Esophagus muscularis mucosa (tissue), 4 donors: ENCODE results near the gene NEMF. TPM values are rescaled to one million over a fixed set of nuclear protein-coding genes. Genes with fewer than 3 reads are reported as not detected.

Experiments used
- DNase-seq: peaks from one replicate; pipeline ENCODE4 v3.0.0-alpha.2; 2017; ENCODE audit errors: extremely low spot score
- H3K27ac ChIP-seq, 4 donors: fragments of 200-600 bp; sonication (generic); replicated peaks in 1 of 4; 1 replicate in 3 of 4; 2 replicates in 1 of 4; pipeline ENCODE4 v1.5.1; 2016 to 2019; ENCODE audit warnings: mild to moderate bottlenecking in 1 of 4
- H3K27me3 ChIP-seq, 4 donors: fragments of 200-600 bp; sonication (generic); one replicate each; pipeline versions ENCODE4 v1.5.1 to v1.6.0; 2016 to 2019
- H3K36me3 ChIP-seq, 4 donors: fragments of 200-600 bp; sonication (generic); one replicate each; pipeline ENCODE4 v1.5.1; 2016 to 2019
- H3K4me1 ChIP-seq, 4 donors: fragments of 200-600 bp; sonication (generic); one replicate each; pipeline ENCODE4 v1.5.1; 2016 to 2019
- H3K4me3 ChIP-seq, 4 donors: fragments of 200-600 bp; sonication (generic); 1 replicate in 2 of 4; 2 replicates in 2 of 4; pipeline ENCODE4 v1.5.1; 2016 to 2019; ENCODE audit warnings: mild to moderate bottlenecking in 4 of 4, moderate library complexity in 1 of 4
- H3K9me3 ChIP-seq, 4 donors: fragments of 200-600 bp; sonication (generic); 1 replicate in 3 of 4; 2 replicates in 1 of 4; pipeline ENCODE4 v1.5.1; 2016 to 2019
- EP300 ChIP-seq: sonication (generic); formaldehyde crosslinking; IDR thresholded peaks from one replicate; pipeline ENCODE4 v1.6.1; 2017; ENCODE audit warnings: antibody characterized with exemption
- POLR2A ChIP-seq: fragments of 450-650 bp; IDR thresholded peaks from one replicate; pipeline ENCODE4 v1.6.1; 2017; ENCODE audit warnings: antibody characterized with exemption, moderate library complexity, mild to moderate bottlenecking, low read depth
- POLR2AphosphoS5 ChIP-seq, 2 donors: sonication (generic); formaldehyde crosslinking; IDR thresholded peaks; one replicate each; pipeline ENCODE4 v1.6.1; 2017; ENCODE audit warnings: antibody characterized with exemption in 2 of 2
- WGBS: methylation state at CpG from one replicate; pipeline ENCODE4 v1.1.5; 2018; 5-methylcytosine and 5-hydroxymethylcytosine counted together
- intact Hi-C: fragments of 100-400 bp; cut with DNase I; formaldehyde crosslinking; loops from one replicate; pipeline ENCODE4 v1.15.1; 2023
- total RNA-seq, 4 donors: library from RNA; depleted of rRNA; stranded (reverse); fragments of >200 nt; gene quantifications; one replicate each; pipeline versions ENCODE4 v1.1.0 to v1.2.1, GENCODE V29; 2016
- TF ChIP-seq, protein P1 (sequence below), 3 experiments: fragments of 200-600 bp in 2 of 3; fragments of 450-650 bp in 1 of 3; sonication (generic) in 2 of 3; IDR thresholded peaks; one replicate each; pipeline ENCODE4 v1.5.1; 2017 to 2019; ENCODE audit warnings: antibody characterized with exemption in 3 of 3, mild to moderate bottlenecking in 2 of 3, moderate library complexity in 1 of 3

Gene NEMF
- total RNA-seq, 4 donors from 2014 or later = 40.6 to 71.0 (median 56.4) TPM

- peak; percentile 93 for DNase-seq
- peaks cover 24 to 37% (median 32%) of the 10 kb centered on the region in 4 donors for H3K4me1 ChIP-seq
- TF ChIP-seq, protein P1, sequence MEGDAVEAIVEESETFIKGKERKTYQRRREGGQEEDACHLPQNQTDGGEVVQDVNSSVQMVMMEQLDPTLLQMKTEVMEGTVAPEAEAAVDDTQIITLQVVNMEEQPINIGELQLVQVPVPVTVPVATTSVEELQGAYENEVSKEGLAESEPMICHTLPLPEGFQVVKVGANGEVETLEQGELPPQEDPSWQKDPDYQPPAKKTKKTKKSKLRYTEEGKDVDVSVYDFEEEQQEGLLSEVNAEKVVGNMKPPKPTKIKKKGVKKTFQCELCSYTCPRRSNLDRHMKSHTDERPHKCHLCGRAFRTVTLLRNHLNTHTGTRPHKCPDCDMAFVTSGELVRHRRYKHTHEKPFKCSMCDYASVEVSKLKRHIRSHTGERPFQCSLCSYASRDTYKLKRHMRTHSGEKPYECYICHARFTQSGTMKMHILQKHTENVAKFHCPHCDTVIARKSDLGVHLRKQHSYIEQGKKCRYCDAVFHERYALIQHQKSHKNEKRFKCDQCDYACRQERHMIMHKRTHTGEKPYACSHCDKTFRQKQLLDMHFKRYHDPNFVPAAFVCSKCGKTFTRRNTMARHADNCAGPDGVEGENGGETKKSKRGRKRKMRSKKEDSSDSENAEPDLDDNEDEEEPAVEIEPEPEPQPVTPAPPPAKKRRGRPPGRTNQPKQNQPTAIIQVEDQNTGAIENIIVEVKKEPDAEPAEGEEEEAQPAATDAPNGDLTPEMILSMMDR (IDR thresholded peaks at IDR 0.05) = peak; percentile 39 to 53 (median 44)
- TF ChIP-seq POLR2AphosphoS5 (IDR thresholded peaks at IDR 0.05) (peak; percentile 77 to 85), POLR2A (peak; percentile 47), EP300 (no peak)
- no peaks in the 10 kb centered on the region for H3K27me3 ChIP-seq
- H3K36me3 ChIP-seq = peaks cover 0 to 13% (median 11%) of the 10 kb centered on the region in 4 donors
- intact Hi-C loops = loop anchor here (5.0 to 10.0 kb wide), 3 partner anchors 75 to 347 kb away; partner anchors contain the start of genes DNAAF2, KLHDC1 and VCPKMT
- H3K27ac ChIP-seq = peak within 1 kb of the TSS; percentile 93 to 99 (median 98)
- WGBS = 1% methylated on average over 28 of the region's 86 CpGs
- H3K9me3 ChIP-seq = no peaks in the 10 kb centered on the region
- peak within 1 kb of the TSS; percentile 91 to 97 (median 96) for H3K4me3 ChIP-seq
Observed at GRCh38 chr14:49767571-49768300, 84.9 kb downstream of the NEMF start, which contains the start of gene KLHDC2. KLHDC2 (plus strand) TSS chr14:49768153; CDS start chr14:49768469, 316 bp downstream.

DNA sequence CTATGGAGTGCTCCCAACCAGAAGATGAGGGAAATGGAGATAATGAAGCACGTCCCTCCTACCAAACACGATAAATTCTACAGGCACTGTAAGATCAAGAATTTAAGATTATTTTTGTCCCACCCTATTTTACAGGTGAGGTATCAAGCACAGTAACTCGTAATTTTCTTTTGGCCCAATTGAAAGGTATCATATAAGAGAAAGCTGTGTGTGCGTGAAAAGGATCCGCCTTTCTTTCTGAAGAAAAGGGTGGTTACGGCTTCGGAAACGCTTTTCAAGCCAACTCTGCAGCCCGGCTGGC, 85.4 kb downstream of the NEMF start:
- H3K9me3 ChIP-seq = no peaks in the 10 kb centered on the region
- peak overlapping the region; percentile 91 to 97 (median 96) for H3K4me3 ChIP-seq
- 1% methylated on average over 9 of the region's 9 CpGs for WGBS
- peak overlapping the region; percentile 93 to 99 (median 98) for H3K27ac ChIP-seq
- peaks cover 24 to 37% (median 32%) of the 10 kb centered on the region in 4 donors for H3K4me1 ChIP-seq
- intact Hi-C loops = loop anchor here (5.0 to 10.0 kb wide), 3 partner anchors 75 to 348 kb away; partner anchors contain the start of genes DNAAF2, KLHDC1 and VCPKMT
- peaks cover 0 to 8% (median 6%) of the 10 kb centered on the region in 4 donors for H3K36me3 ChIP-seq
- DNase-seq = no peak
- TF ChIP-seq EP300 (no peak), POLR2AphosphoS5 (IDR thresholded peaks at IDR 0.05) (no peak), POLR2A (no peak)
- TF ChIP-seq, protein P1 (IDR thresholded peaks at IDR 0.05) = no peak
- H3K27me3 ChIP-seq = no peaks in the 10 kb centered on the region

- intact Hi-C loops = loop anchor here (5.0 to 10.0 kb wide), 3 partner anchors 75 to 348 kb away; partner anchors contain the start of genes DNAAF2, KLHDC1 and VCPKMT
- DNase-seq = no peak
- Histone ChIP-seq H3K27me3 (no peaks in the 10 kb centered on the region), H3K4me1 (peaks cover 24 to 37% (median 32%) of the 10 kb centered on the region in 4 donors), H3K9me3 (no peaks in the 10 kb centered on the region), H3K36me3 (peaks cover 0 to 5% (median 4%) of the 10 kb centered on the region in 4 donors), H3K4me3 (peak overlapping the region; percentile 91 to 97 (median 96)), H3K27ac (peak overlapping the region; percentile 93 to 99 (median 98))
- TF ChIP-seq POLR2AphosphoS5 (IDR thresholded peaks at IDR 0.05) = no peak
- no peak for TF ChIP-seq EP300
- TF ChIP-seq, protein P1 (IDR thresholded peaks at IDR 0.05) = no peak
- TF ChIP-seq POLR2A = no peak
- 92% methylated on average over 10 of the region's 10 CpGs for WGBS
Observed at GRCh38 chr14:49766839-49767238, 85.7 kb downstream of the NEMF start.

GRCh38 chr14:49761839-49762551, 90.6 kb downstream of the NEMF start:
- H3K27me3 ChIP-seq = no peaks in the 10 kb centered on the region
- no peak for TF ChIP-seq POLR2A
- no peak for TF ChIP-seq EP300
- TF ChIP-seq, protein P1 (IDR thresholded peaks at IDR 0.05) = no peak
- no peak for TF ChIP-seq POLR2AphosphoS5 (IDR thresholded peaks at IDR 0.05)
- H3K4me3 ChIP-seq = no peak overlapping the region
- intact Hi-C loops = loop anchor here (10.0 kb wide), 1 partner anchor 353 kb away; the partner anchor contains the start of gene VCPKMT
- peaks cover 0 to 3% (median 0%) of the 10 kb centered on the region in 4 donors for H3K36me3 ChIP-seq
- WGBS = 90% methylated on average over 6 of the region's 6 CpGs
- DNase-seq = no peak
- no peaks in the 10 kb centered on the region for H3K9me3 ChIP-seq
- no peak overlapping the region for H3K27ac ChIP-seq
- peaks cover 4 to 5% (median 4%) of the 10 kb centered on the region in 4 donors for H3K4me1 ChIP-seq
